ENCODE data around the gene ITGB3BP. TPM values are rescaled to one million over a fixed set of nuclear protein-coding genes. Genes with fewer than 3 reads are reported as not detected.

The ITGB3BP gene
- total and polyA plus RNA-seq, 2 of the 13 experiments (the other 11 are each of a cell fraction or from before 2014, with no cell fraction given) = 19.0 to 46.5 TPM

GRCh38 chr1:63453232-63453631 lies 69.8 kb downstream of the ITGB3BP start:
- no peaks in the 10 kb centered on the region for H3K79me2 ChIP-seq (ENCODE audit: insufficient read depth, low read length)
- H3K4me2 ChIP-seq (ENCODE audit: low read depth, low read length) = no peak overlapping the region
- H3K27me3 ChIP-seq (ENCODE audit: control insufficient read depth in 1 of 2, insufficient read depth in 2 of 2, low read length in 2 of 2) = no peaks in the 10 kb centered on the region
- 98% methylated on average over 2 of the region's 2 CpGs for WGBS (ENCODE audit: low lambda C conversion rate)
- no peaks in the 10 kb centered on the region for H4K20me1 ChIP-seq (ENCODE audit: insufficient read depth, low read length)
- H2AFZ ChIP-seq (ENCODE audit: low read length) = no peak overlapping the region
- no peak overlapping the region for H3K9ac ChIP-seq (ENCODE audit: insufficient read depth, low read depth, low read length)
- ChIA-PET POLR2A (no interaction called here), CTCF (ENCODE audit: low intra/inter-chr PET ratio, low total read pairs) (no interaction called here)
- no peaks in the 10 kb centered on the region for H3K4me1 ChIP-seq (ENCODE audit: insufficient read depth, low read length)
- H3K4me3 ChIP-seq (replicated peaks in 1 of 3; ENCODE audit: insufficient read depth in 1 of 3, low read depth in 2 of 3, low read length in 3 of 3) = no peak overlapping the region
- in situ Hi-C loops (cut with HindIII; ENCODE audit: extremely low pct_ligation_motif_present, low pct_unique_long_range_greater_than_20kb) (no loop called here), intact Hi-C loops (cut with micrococcal nuclease; ENCODE audit: unreplicated experiment) (no loop called here)
- H3K27ac ChIP-seq (ENCODE audit: extremely low read length, insufficient read depth, low read length) = no peak overlapping the region
- TF ChIP-seq ZNF562 (CRISPR knock-in tag; IDR thresholded peaks at IDR 0.05; ENCODE audit: borderline replicate concordance) (no peak), KDM5B (CRISPR knock-in tag; IDR thresholded peaks at IDR 0.05; ENCODE audit: borderline replicate concordance) (no peak), MNT (IDR thresholded peaks at IDR 0.05) (no peak), ZNF569 (CRISPR knock-in tag; IDR thresholded peaks at IDR 0.05; ENCODE audit: borderline replicate concordance) (no peak), ZNF879 (CRISPR knock-in tag; IDR thresholded peaks at IDR 0.05) (no peak), ZFP90 (CRISPR knock-in tag; IDR thresholded peaks at IDR 0.05; ENCODE audit: borderline replicate concordance) (no peak), FOXJ3 (CRISPR knock-in tag; IDR thresholded peaks at IDR 0.05; ENCODE audit: borderline replicate concordance) (no peak), ZNF232 (CRISPR knock-in tag; IDR thresholded peaks at IDR 0.05; ENCODE audit: borderline replicate concordance) (no peak)
- ATAC-seq (no peak), FAIRE-seq (no peak), DNase-seq (ENCODE audit: low spot score) (no peak)
- BruUV-seq (replicated peaks) = no TSS peak
- no peaks in the 10 kb centered on the region for H3K36me3 ChIP-seq (replicated peaks in 1 of 2; ENCODE audit: control insufficient read depth in 1 of 2, insufficient read depth in 2 of 2, low read length in 2 of 2)
- no peaks in the 10 kb centered on the region for H3K9me3 ChIP-seq (ENCODE audit: low read length)

GRCh38 chr1:63450416-63450815 lies 72.6 kb downstream of the ITGB3BP start:
- DNase-seq (ENCODE audit: low spot score) (no peak), ATAC-seq (no peak), FAIRE-seq (no peak)
- H3K9ac ChIP-seq (ENCODE audit: insufficient read depth, low read depth, low read length) = no peak overlapping the region
- CTCF ChIA-PET (ENCODE audit: low intra/inter-chr PET ratio, low total read pairs) = no interaction called here
- H3K4me1 ChIP-seq (ENCODE audit: insufficient read depth, low read length) = no peaks in the 10 kb centered on the region
- intact Hi-C loops (cut with micrococcal nuclease; ENCODE audit: unreplicated experiment) = no loop called here
- H3K9me3 ChIP-seq (ENCODE audit: low read length) = no peaks in the 10 kb centered on the region
- no peaks in the 10 kb centered on the region for H4K20me1 ChIP-seq (ENCODE audit: insufficient read depth, low read length)
- no peak overlapping the region for H3K27ac ChIP-seq (ENCODE audit: extremely low read length, insufficient read depth, low read length)
- no peak overlapping the region for H2AFZ ChIP-seq (ENCODE audit: low read length)
- H3K4me3 ChIP-seq (replicated peaks in 1 of 3; ENCODE audit: insufficient read depth in 1 of 3, low read depth in 2 of 3, low read length in 3 of 3) = no peak overlapping the region
- in situ Hi-C loops (cut with HindIII; ENCODE audit: extremely low pct_ligation_motif_present, low pct_unique_long_range_greater_than_20kb) = no loop called here
- H3K36me3 ChIP-seq (replicated peaks in 1 of 2; ENCODE audit: control insufficient read depth in 1 of 2, insufficient read depth in 2 of 2, low read length in 2 of 2) = no peaks in the 10 kb centered on the region
- no peaks in the 10 kb centered on the region for H3K27me3 ChIP-seq (ENCODE audit: control insufficient read depth in 1 of 2, insufficient read depth in 2 of 2, low read length in 2 of 2)
- POLR2A ChIA-PET = no interaction called here
- H3K79me2 ChIP-seq (ENCODE audit: insufficient read depth, low read length) = no peaks in the 10 kb centered on the region
- 96% methylated on average over 1 of the region's 1 CpG for WGBS (ENCODE audit: low lambda C conversion rate)
- H3K4me2 ChIP-seq (ENCODE audit: low read depth, low read length) = no peak overlapping the region
- no TSS peak for BruUV-seq (replicated peaks)
- no peak for TF ChIP-seq ZNF510 (CRISPR knock-in tag; IDR thresholded peaks at IDR 0.05; ENCODE audit: low read depth)
- TF ChIP-seq CEBPZ (IDR thresholded peaks at IDR 0.05; ENCODE audit: low read length) = no peak
- TF ChIP-seq HOXD1 (CRISPR knock-in tag; IDR thresholded peaks at IDR 0.05) = no peak
- no peak for TF ChIP-seq NRL (CRISPR knock-in tag; IDR thresholded peaks at IDR 0.05; ENCODE audit: borderline replicate concordance)
- TF ChIP-seq ZNF547 (CRISPR knock-in tag; IDR thresholded peaks at IDR 0.05) = no peak
- TF ChIP-seq MEIS2 (CRISPR knock-in tag; IDR thresholded peaks at IDR 0.05) = no peak
